CD14-positive monocyte (primary cell): Measurements from ENCODE around the gene TAS2R50. TPM values are rescaled to one million over a fixed set of nuclear protein-coding genes. Genes with fewer than 3 reads are reported as not detected.

Source experiments
- DNase-seq, 3 donors: peaks; one replicate each; pipeline ENCODE4 v3.0.0-alpha.2; 2011 to 2022
- H2AFZ ChIP-seq: 2 replicates; pipeline ENCODE4 v1.6.0; 2012; ENCODE audit warnings: mild to moderate bottlenecking, low read depth, low read length, inconsistent platforms; ENCODE audit not compliant: insufficient read depth, poor library complexity, severe bottlenecking
- H3K27ac ChIP-seq, 2 donors: 1 replicate in 1 of 2; 2 replicates in 1 of 2; pipeline ENCODE4 v1.5.1; 2012 to 2013; ENCODE audit warnings: low read length in 2 of 2, control low read depth in 1 of 2, inconsistent platforms in 1 of 2, low read depth in 1 of 2, mild to moderate bottlenecking in 1 of 2
- H3K27me3 ChIP-seq, 2 donors: one replicate each; pipeline versions ENCODE4 v1.6.0 to v1.6.1; 2011 to 2013; ENCODE audit warnings: low read length in 2 of 2; ENCODE audit not compliant: control insufficient read depth in 2 of 2, insufficient read depth in 2 of 2
- H3K36me3 ChIP-seq, 2 donors: replicated peaks in 1 of 2; 1 replicate in 1 of 2; 2 replicates in 1 of 2; pipeline versions ENCODE4 v1.5.1 to v1.6.1; 2012 to 2013; ENCODE audit warnings: low read length in 2 of 2, control low read depth in 1 of 2, inconsistent platforms in 1 of 2, mild to moderate bottlenecking in 1 of 2; ENCODE audit not compliant: insufficient read depth in 2 of 2, control insufficient read depth in 1 of 2
- H3K4me1 ChIP-seq, 2 donors: 1 replicate in 1 of 2; 2 replicates in 1 of 2; pipeline versions ENCODE4 v1.5.1 to v1.6.1; 2012 to 2013; ENCODE audit warnings: low read length in 2 of 2, control low read depth in 1 of 2, inconsistent platforms in 1 of 2, mild to moderate bottlenecking in 1 of 2, moderate library complexity in 1 of 2; ENCODE audit not compliant: insufficient read depth in 2 of 2, control insufficient read depth in 1 of 2
- H3K4me2 ChIP-seq: replicated peaks from 2 replicates; pipeline ENCODE3; 2012; ENCODE audit warnings: low read length, moderate library complexity, mild to moderate bottlenecking; ENCODE audit not compliant: poor library complexity, severe bottlenecking; ENCODE audit errors: extremely low read depth
- H3K4me3 ChIP-seq, 3 experiments: fragments of 200-600 bp in 1 of 3; sonication (generic) in 1 of 3; replicated peaks in 1 of 3; 1 replicate in 2 of 3; 2 replicates in 1 of 3; pipeline ENCODE4 v1.5.1; 2011 to 2013; ENCODE audit warnings: low read length in 3 of 3, mild to moderate bottlenecking in 3 of 3, control low read depth in 2 of 3, low read depth in 2 of 3, inconsistent platforms in 1 of 3, moderate library complexity in 1 of 3
- H3K79me2 ChIP-seq: 2 replicates; pipeline ENCODE4 v1.6.0; 2012; ENCODE audit warnings: mild to moderate bottlenecking, control low read depth, inconsistent platforms, low read length, moderate library complexity; ENCODE audit not compliant: insufficient read depth
- H3K9ac ChIP-seq: 2 replicates; pipeline ENCODE4 v1.6.0; 2017; ENCODE audit warnings: low read length, mild to moderate bottlenecking; ENCODE audit not compliant: insufficient read depth, poor library complexity, severe bottlenecking
- H3K9me3 ChIP-seq, 2 donors: replicated peaks in 1 of 2; 1 replicate in 1 of 2; 2 replicates in 1 of 2; pipeline versions ENCODE4 v1.5.1 to v1.6.1; 2012 to 2013; ENCODE audit warnings: low read length in 2 of 2, control low read depth in 1 of 2; ENCODE audit not compliant: control insufficient read depth in 1 of 2, insufficient read depth in 1 of 2
- H4K20me1 ChIP-seq: 2 replicates; pipeline ENCODE4 v1.6.0; 2012; ENCODE audit warnings: mild to moderate bottlenecking, low read length, control low read depth, moderate library complexity; ENCODE audit not compliant: insufficient read depth
- H3K27ac Mint-ChIP-seq, 7 donors: one replicate each; pipeline ENCODE4 v1.8.0; 2020; ENCODE audit warnings: mild to moderate bottlenecking in 7 of 7, mixed read lengths in 7 of 7, moderate library complexity in 6 of 7, inconsistent platforms in 2 of 7
- H3K27me3 Mint-ChIP-seq, 3 donors: one replicate each; pipeline ENCODE4 v1.8.0; 2021 to 2022; ENCODE audit warnings: low read depth in 3 of 3, mild to moderate bottlenecking in 3 of 3, mixed read lengths in 3 of 3, moderate library complexity in 3 of 3, inconsistent platforms in 1 of 3
- H3K36me3 Mint-ChIP-seq, 2 donors: one replicate each; pipeline ENCODE4 v1.8.0; 2020; ENCODE audit warnings: mixed read lengths in 2 of 2, inconsistent platforms in 1 of 2, mild to moderate bottlenecking in 1 of 2
- H3K4me1 Mint-ChIP-seq: one replicate; pipeline ENCODE4 v1.8.0; 2020; ENCODE audit warnings: mild to moderate bottlenecking, mixed read lengths
- H3K4me3 Mint-ChIP-seq, 2 donors: one replicate each; pipeline ENCODE4 v1.8.0; 2020; ENCODE audit warnings: mild to moderate bottlenecking in 2 of 2, mixed read lengths in 2 of 2, moderate library complexity in 1 of 2
- H3K9me3 Mint-ChIP-seq, 7 donors: one replicate each; pipeline ENCODE4 v1.8.0; 2020 to 2022; ENCODE audit warnings: mixed read lengths in 7 of 7, mild to moderate bottlenecking in 6 of 7, moderate library complexity in 6 of 7, inconsistent platforms in 2 of 7
- CTCF ChIP-seq: fragments of 200-600 bp; IDR thresholded peaks from one replicate; pipeline ENCODE4 v1.8.0; 2022; ENCODE audit warnings: antibody characterized with exemption, mild to moderate bottlenecking
- WGBS: methylation state at CpG from one replicate; pipeline ENCODE4 v1.1.5; 2013; ENCODE audit warnings: missing lambda C conversion rate; ENCODE audit not compliant: insufficient coverage; 5-methylcytosine and 5-hydroxymethylcytosine counted together
- intact Hi-C, 2 donors: fragments of 100-400 bp; cut with micrococcal nuclease; formaldehyde crosslinking; loops; one replicate each; pipeline versions ENCODE4 v1.15.0 to v1.15.1; 2023
- polyA plus RNA-seq, 3 donors: library from polyadenylated mRNA; depleted of rRNA in 1 of 3; unstranded in 2 of 3; stranded (reverse) in 1 of 3; fragments of 300-500 nt in 2 of 3; fragments of >200 nt in 1 of 3; fragmentation: Illumina TruSeq in 2 of 3; gene quantifications; 1 replicate in 2 of 3; 2 replicates in 1 of 3; pipeline ENCODE4 v1.2.3, GENCODE V29; 2012 to 2021

Gene TAS2R50
- polyA plus RNA-seq, 3 donors: 0.27 TPM; not detected in 2

- Mint-ChIP-seq H3K27ac (no peak overlapping the region), H3K9me3 (peaks cover 0 to 2% (median 0%) of the 10 kb centered on the region in 7 donors), H3K4me1 (no peaks in the 10 kb centered on the region), H3K27me3 (no peaks in the 10 kb centered on the region), H3K4me3 (no peak overlapping the region), H3K36me3 (peaks cover 1 to 18% of the 10 kb centered on the region in 2 donors)
- DNase-seq: no peak
- Histone ChIP-seq H4K20me1 (no peaks in the 10 kb centered on the region), H3K79me2 (no peaks in the 10 kb centered on the region), H3K27me3 (no peaks in the 10 kb centered on the region), H2AFZ (no peak overlapping the region), H3K36me3 (peaks cover 0 to 2% of the 10 kb centered on the region in 2 donors), H3K9ac (no peak overlapping the region), H3K4me3 (no peak overlapping the region), H3K4me1 (no peaks in the 10 kb centered on the region), H3K4me2 (no peak overlapping the region), H3K9me3 (no peaks in the 10 kb centered on the region), H3K27ac (no peak overlapping the region)
- intact Hi-C loops: loop anchor here in 1 of 2 donors (1.0 kb wide), 1 partner anchor 55 kb away; no protein-coding TSS in a partner anchor
- no peak for TF ChIP-seq CTCF
Observed at GRCh38 chr12:11014234-11014633, 27.5 kb upstream of the TAS2R50 start.

- Histone ChIP-seq H3K36me3 (peaks cover 0 to 2% of the 10 kb centered on the region in 2 donors), H2AFZ (no peak overlapping the region), H3K27me3 (no peaks in the 10 kb centered on the region), H3K4me3 (no peak overlapping the region), H4K20me1 (no peaks in the 10 kb centered on the region), H3K79me2 (no peaks in the 10 kb centered on the region), H3K4me2 (no peak overlapping the region), H3K9me3 (no peaks in the 10 kb centered on the region), H3K4me1 (no peaks in the 10 kb centered on the region), H3K27ac (no peak overlapping the region), H3K9ac (no peak overlapping the region)
- WGBS: no CpG with 5 or more reads among the region's 1 CpG
- intact Hi-C loops: no loop called here
- DNase-seq: no peak
- peaks cover 0 to 2% (median 0%) of the 10 kb centered on the region in 7 donors for H3K9me3 Mint-ChIP-seq
- H3K27ac Mint-ChIP-seq: no peak overlapping the region
- H3K4me1 Mint-ChIP-seq: no peaks in the 10 kb centered on the region
- H3K27me3 Mint-ChIP-seq: peaks cover 0 to 4% (median 0%) of the 10 kb centered on the region in 3 donors
- H3K36me3 Mint-ChIP-seq: peaks cover 0 to 5% of the 10 kb centered on the region in 2 donors
- TF ChIP-seq CTCF: no peak
- no peak overlapping the region for H3K4me3 Mint-ChIP-seq
Observed at GRCh38 chr12:11007608-11008007, 20.9 kb upstream of the TAS2R50 start.
